Activated B cell treated with CpG ODN at 0.5 μM for 24 hours (primary cell): Measurements from ENCODE around the gene LRRC46. TPM values are rescaled to one million over a fixed set of nuclear protein-coding genes. Genes with fewer than 3 reads are reported as not detected.

Experiments
- ATAC-seq: fragments of 200-7000 bp; cut with Tn5 transposase; one replicate; pipeline ENCODE4 v1.10.0; 2021; ENCODE audit warnings: low read depth, mild to moderate bottlenecking, moderate library complexity
- CTCF ChIA-PET: fragments of 350-600 bp; sonication (Branson Sonifier 250); formaldehyde crosslinking; loops from one replicate; lab custom pipeline; 2021; ENCODE audit warnings: antibody characterized with exemption; lab: Charles Lee
- POLR2A ChIA-PET: fragments of 350-600 bp; sonication (Branson Sonifier 250); formaldehyde crosslinking; loops from one replicate; lab custom pipeline; 2021; ENCODE audit warnings: antibody characterized with exemption; lab: Charles Lee
- DNase-seq: peaks from one replicate; pipeline ENCODE4 v3.0.0; 2022
- H3K27ac Mint-ChIP-seq: one replicate; pipeline ENCODE4 v1.8.0; 2020; ENCODE audit warnings: mixed read lengths
- H3K27me3 Mint-ChIP-seq: one replicate; pipeline ENCODE4 v1.8.0; 2021; ENCODE audit warnings: mixed read lengths
- H3K36me3 Mint-ChIP-seq: one replicate; pipeline ENCODE4 v1.8.0; 2021; ENCODE audit warnings: low read depth, mixed read lengths
- H3K4me1 Mint-ChIP-seq: one replicate; pipeline ENCODE4 v1.8.0; 2021; ENCODE audit warnings: mixed read lengths
- H3K4me3 Mint-ChIP-seq: one replicate; pipeline ENCODE4 v1.8.0; 2020; ENCODE audit warnings: mild to moderate bottlenecking, mixed read lengths
- H3K9me3 Mint-ChIP-seq: one replicate; pipeline ENCODE4 v1.8.0; 2020; ENCODE audit warnings: mixed read lengths
- intact Hi-C: fragments of 100-400 bp; cut with micrococcal nuclease; formaldehyde crosslinking; loops from one replicate; pipeline ENCODE4 v1.15.1; 2024
- total RNA-seq: library from RNA; stranded (reverse); gene quantifications from 2 replicates; pipeline ENCODE4 v1.2.3, GENCODE V29; 2022
- TF ChIP-seq, protein P1 (sequence below): fragments of 200-600 bp; IDR thresholded peaks from one replicate; pipeline ENCODE4 v1.8.0; 2022; ENCODE audit warnings: antibody characterized with exemption, mild to moderate bottlenecking

The LRRC46 gene
- total RNA-seq, 1 donor from 2014 or later: 1.9 TPM

DNA sequence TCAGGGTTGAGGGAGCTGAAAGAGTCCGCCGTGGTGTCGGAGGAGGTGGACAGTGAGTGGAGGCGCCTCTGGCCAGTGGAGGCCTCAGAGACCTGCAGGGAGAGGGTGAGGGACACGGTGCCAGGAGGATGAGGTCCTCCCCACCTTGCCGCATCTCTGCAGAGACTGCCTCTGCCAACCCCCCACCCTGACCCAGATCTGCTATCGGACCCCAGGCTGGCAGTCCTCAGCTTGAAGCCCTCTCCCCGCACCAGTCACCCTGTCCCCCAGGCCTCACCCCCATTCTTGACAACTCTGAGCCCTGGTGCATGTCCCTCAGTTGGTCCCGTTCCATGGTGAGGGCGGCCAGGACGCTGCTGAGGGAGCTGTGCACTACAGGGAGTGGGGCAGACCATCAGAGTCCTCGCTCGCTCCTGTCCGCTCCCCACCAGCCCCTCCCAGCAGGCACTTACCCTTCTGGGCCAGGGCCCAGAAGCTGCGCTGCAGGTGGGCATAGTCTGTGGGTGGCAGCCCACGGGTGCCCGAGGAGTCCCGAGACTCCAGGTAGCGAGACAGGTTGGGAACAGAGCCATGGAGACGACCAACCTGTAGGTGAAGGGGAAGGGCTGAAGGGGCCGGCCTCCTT lies 15.2 kb upstream of the LRRC46 start:
- TF ChIP-seq, protein P1, sequence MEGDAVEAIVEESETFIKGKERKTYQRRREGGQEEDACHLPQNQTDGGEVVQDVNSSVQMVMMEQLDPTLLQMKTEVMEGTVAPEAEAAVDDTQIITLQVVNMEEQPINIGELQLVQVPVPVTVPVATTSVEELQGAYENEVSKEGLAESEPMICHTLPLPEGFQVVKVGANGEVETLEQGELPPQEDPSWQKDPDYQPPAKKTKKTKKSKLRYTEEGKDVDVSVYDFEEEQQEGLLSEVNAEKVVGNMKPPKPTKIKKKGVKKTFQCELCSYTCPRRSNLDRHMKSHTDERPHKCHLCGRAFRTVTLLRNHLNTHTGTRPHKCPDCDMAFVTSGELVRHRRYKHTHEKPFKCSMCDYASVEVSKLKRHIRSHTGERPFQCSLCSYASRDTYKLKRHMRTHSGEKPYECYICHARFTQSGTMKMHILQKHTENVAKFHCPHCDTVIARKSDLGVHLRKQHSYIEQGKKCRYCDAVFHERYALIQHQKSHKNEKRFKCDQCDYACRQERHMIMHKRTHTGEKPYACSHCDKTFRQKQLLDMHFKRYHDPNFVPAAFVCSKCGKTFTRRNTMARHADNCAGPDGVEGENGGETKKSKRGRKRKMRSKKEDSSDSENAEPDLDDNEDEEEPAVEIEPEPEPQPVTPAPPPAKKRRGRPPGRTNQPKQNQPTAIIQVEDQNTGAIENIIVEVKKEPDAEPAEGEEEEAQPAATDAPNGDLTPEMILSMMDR: no peak
- H3K27ac Mint-ChIP-seq: no peak overlapping the region
- no peak overlapping the region for H3K4me3 Mint-ChIP-seq
- no peaks in the 10 kb centered on the region for H3K27me3 Mint-ChIP-seq
- intact Hi-C loops: no loop called here
- ChIA-PET POLR2A (no interaction called here), CTCF (no interaction called here)
- DNase-seq (no peak), ATAC-seq (no peak)
- H3K4me1 Mint-ChIP-seq: peaks cover 12% of the 10 kb centered on the region
- no peaks in the 10 kb centered on the region for H3K9me3 Mint-ChIP-seq
- H3K36me3 Mint-ChIP-seq: peaks cover 75% of the 10 kb centered on the region

DNA sequence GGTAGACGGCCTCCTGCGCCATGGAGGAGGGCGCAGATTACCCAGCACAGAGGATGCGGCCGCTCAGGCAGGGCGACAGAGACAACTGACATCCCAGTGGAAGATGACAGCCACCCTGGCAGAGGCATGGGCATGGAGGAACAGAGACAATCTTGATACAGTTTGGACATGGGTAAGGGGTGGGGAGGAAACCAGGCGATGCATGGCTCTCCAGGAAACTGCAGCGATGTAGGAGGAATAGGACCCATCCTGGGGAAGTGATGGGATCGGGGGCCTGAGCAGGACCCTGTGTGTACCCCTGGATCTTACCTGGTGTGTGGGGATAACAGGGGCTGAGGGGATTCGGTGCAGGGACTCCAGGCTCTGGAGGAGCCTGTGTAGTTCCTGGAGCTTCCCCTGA lies 14.5 kb upstream of the LRRC46 start:
- H3K27ac Mint-ChIP-seq: no peak overlapping the region
- peaks cover 20% of the 10 kb centered on the region for H3K4me1 Mint-ChIP-seq
- TF ChIP-seq, protein P1: no peak
- intact Hi-C loops: no loop called here
- peaks cover 72% of the 10 kb centered on the region for H3K36me3 Mint-ChIP-seq
- CTCF ChIA-PET: no interaction called here
- no peaks in the 10 kb centered on the region for H3K27me3 Mint-ChIP-seq
- POLR2A ChIA-PET: no interaction called here
- H3K4me3 Mint-ChIP-seq: no peak overlapping the region
- ATAC-seq (no peak), DNase-seq (no peak)
- no peaks in the 10 kb centered on the region for H3K9me3 Mint-ChIP-seq

DNA sequence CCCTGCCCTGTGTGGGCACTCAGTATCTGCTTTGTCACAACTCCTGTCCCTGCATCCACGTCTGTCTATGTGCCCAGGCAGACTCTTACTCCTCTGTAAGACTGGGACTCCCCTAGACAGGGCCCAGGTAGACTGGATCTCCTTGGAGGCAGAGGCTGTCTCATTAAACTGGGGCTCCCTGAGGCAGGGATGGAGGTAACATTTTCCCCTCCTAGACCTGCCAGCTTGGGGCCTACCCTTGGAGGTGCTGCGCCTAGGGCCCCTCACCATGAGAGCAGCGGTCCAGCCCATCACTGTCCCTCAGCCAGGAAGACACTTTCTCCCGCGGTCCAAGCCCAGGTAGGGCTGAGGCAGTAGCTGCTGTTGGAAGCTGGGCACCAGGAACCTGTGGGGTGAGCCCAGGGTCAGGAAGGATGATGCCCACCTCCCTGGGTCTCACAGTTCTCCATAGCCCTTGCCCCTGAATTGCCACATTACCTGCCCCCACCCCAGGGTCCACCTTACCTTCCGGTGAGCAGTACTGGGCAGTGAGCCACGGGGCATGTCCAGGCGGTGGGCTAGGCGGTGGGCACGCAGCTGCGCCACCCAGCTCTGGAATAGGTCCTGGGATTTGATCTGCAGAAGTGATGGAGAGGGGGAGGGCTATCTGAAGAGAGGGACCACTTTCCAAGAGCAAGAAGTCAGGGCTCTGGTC lies 13.3 kb upstream of the LRRC46 start:
- H3K27ac Mint-ChIP-seq: no peak overlapping the region

DNA sequence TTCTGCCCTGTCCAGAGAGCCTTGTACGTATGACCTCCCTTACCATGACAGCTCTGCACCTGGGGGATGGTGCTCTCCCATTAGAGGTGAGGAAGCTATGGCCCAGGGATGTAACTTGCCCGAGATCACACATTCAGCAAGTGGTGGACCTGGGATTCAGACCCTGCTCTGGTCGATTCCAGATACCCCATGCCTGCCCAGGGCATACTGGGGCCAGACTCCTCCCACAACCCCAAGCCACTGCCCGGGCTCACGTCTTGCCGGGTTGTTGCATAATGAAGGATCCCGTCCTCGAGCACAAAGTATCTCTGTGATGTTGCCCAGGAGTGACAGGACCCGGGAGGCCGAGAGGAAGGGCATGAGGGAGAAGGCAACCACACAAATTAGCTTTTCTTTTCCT lies 12.0 kb upstream of the LRRC46 start:
- no peak for ATAC-seq

More for the DNA sequence above, 13.3 kb upstream of the LRRC46 start:
- intact Hi-C loops: no loop called here
- Mint-ChIP-seq H3K4me1 (peaks cover 26% of the 10 kb centered on the region), H3K36me3 (peaks cover 61% of the 10 kb centered on the region), H3K9me3 (no peaks in the 10 kb centered on the region), H3K27me3 (no peaks in the 10 kb centered on the region), H3K4me3 (no peak overlapping the region)
- CTCF ChIA-PET: no interaction called here
- DNase-seq: no peak
- TF ChIP-seq, protein P1: no peak
- ATAC-seq: no peak
- POLR2A ChIA-PET: no interaction called here

More for the DNA sequence above, 12.0 kb upstream of the LRRC46 start:
- TF ChIP-seq, protein P1: no peak
- Mint-ChIP-seq H3K9me3 (no peaks in the 10 kb centered on the region), H3K4me1 (peaks cover 26% of the 10 kb centered on the region), H3K27ac (no peak overlapping the region), H3K27me3 (no peaks in the 10 kb centered on the region), H3K4me3 (no peak overlapping the region), H3K36me3 (peaks cover 64% of the 10 kb centered on the region)
- ChIA-PET POLR2A (interaction anchor here (0.5 to 0.7 kb wide), 3 partner anchors 169 to 1531 kb away, joined by 3 to 8 read pairs (median 5); no protein-coding TSS in a partner anchor), CTCF (no interaction called here)
- no peak for DNase-seq
- intact Hi-C loops: no loop called here
